Large intestine (tissue), 3 donors: ENCODE data around the gene KCNA5. TPM values are rescaled to one million over a fixed set of nuclear protein-coding genes. Genes with fewer than 3 reads are reported as not detected.

Experiments
- DNase-seq, 2 donors: peaks; one replicate each; pipeline versions ENCODE4 v3.0.0 to v3.0.0-alpha.2; 2013
- H3K27ac ChIP-seq: one replicate; pipeline ENCODE4 v1.5.1; 2013; ENCODE audit warnings: low read length
- H3K27me3 ChIP-seq: 2 replicates; pipeline ENCODE4 v1.6.1; 2013; ENCODE audit warnings: low read length; ENCODE audit not compliant: control insufficient read depth, insufficient read depth
- H3K36me3 ChIP-seq: 2 replicates; pipeline ENCODE4 v1.6.1; 2013; ENCODE audit warnings: low read length; ENCODE audit not compliant: control insufficient read depth, insufficient read depth
- H3K4me1 ChIP-seq: one replicate; pipeline ENCODE4 v1.6.1; 2013; ENCODE audit warnings: low read length; ENCODE audit not compliant: control insufficient read depth, insufficient read depth
- H3K4me3 ChIP-seq: one replicate; pipeline ENCODE4 v1.5.1; 2013; ENCODE audit warnings: low read length
- H3K9me3 ChIP-seq: one replicate; pipeline ENCODE4 v1.6.1; 2013; ENCODE audit warnings: mild to moderate bottlenecking, low read depth, low read length, moderate library complexity; ENCODE audit not compliant: control insufficient read depth
- WGBS: methylation state at CpG from one replicate; pipeline ENCODE4 v1.1.5; 2013; ENCODE audit warnings: low lambda C conversion rate; ENCODE audit not compliant: insufficient coverage; 5-methylcytosine and 5-hydroxymethylcytosine counted together
- polyA plus RNA-seq: library from polyadenylated mRNA; unstranded; fragments of 120-200 nt; gene quantifications from one replicate; pipeline ENCODE4 v1.2.1, GENCODE V29; 2013

The KCNA5 gene
- polyA plus RNA-seq, 1 donor = 0.79 TPM

DNA sequence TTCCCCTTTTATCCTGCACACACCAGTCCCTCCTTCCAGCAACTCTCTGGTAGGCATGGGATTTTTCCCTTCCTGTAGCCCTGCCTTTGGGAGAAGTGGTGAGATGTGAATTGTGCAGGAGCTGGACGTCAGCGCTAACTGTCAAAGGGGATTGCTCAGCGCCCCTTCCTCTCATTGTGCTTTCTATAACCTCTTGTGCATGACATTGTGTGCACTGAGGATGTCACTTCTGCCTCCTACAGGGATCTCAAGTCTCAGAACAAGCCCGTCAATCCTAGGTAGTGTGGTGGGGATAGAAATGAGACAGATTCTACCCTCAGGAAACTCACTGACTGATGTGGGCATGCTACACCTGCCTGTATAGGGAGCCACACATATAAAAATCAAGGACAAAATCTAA, 8.7 kb downstream of the KCNA5 start:
- no peaks in the 10 kb centered on the region for H3K36me3 ChIP-seq
- H3K27ac ChIP-seq = no peak overlapping the region
- 100% methylated on average over 1 of the region's 4 CpGs for WGBS
- no peaks in the 10 kb centered on the region for H3K4me1 ChIP-seq
- no peak for DNase-seq
- H3K27me3 ChIP-seq = peaks cover 25% of the 10 kb centered on the region
- no peak overlapping the region for H3K4me3 ChIP-seq
- no peaks in the 10 kb centered on the region for H3K9me3 ChIP-seq

DNA sequence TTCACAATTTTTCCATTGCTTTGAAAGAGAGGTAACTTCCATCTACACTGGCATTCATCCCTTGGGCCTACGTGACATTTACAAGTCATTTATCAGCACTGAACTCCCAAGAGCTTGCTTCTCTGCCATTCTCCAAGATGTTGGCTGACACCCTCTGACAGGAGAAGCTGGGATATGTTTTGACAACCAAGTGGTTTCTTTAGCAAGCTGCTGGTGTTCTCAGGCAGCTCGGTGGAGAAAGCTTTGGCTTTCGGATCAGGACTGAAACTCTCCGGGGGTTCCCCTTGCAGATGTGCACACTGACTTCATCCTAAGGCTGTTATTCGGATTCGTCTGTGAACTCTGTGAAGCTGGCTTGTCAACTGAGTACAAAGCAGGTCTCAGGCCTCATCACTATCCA, 15.7 kb downstream of the KCNA5 start:
- Histone ChIP-seq H3K27ac (no peak overlapping the region), H3K9me3 (no peaks in the 10 kb centered on the region), H3K4me1 (no peaks in the 10 kb centered on the region), H3K36me3 (no peaks in the 10 kb centered on the region), H3K4me3 (no peak overlapping the region), H3K27me3 (peaks cover 21% of the 10 kb centered on the region)
- no CpG with 5 or more reads among the region's 6 CpGs for WGBS
- DNase-seq = no peak

DNA sequence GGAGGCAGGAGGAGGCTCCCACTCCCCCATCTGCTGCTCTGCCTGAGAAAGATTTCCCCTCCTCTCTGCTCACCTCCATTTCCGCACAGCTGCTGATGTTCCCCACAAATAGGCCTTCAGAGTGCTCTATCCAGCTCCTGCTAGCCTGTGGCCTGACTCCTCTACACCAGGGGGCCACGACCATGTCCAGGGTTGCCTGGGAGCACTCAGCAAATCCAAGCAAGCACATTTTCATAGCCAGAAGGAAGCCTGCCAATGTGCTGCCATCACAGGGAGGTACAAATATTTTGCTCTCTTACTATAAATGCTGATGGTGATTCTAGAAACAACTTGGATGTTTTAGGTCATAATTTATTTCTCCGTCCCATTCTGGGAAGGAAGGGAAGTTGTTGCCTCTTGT, 17.3 kb downstream of the KCNA5 start:
- no peaks in the 10 kb centered on the region for H3K9me3 ChIP-seq
- H3K27ac ChIP-seq = no peak overlapping the region
- no peaks in the 10 kb centered on the region for H3K36me3 ChIP-seq
- no peaks in the 10 kb centered on the region for H3K4me1 ChIP-seq
- peaks cover 27% of the 10 kb centered on the region for H3K27me3 ChIP-seq
- no peak for DNase-seq
- H3K4me3 ChIP-seq = no peak overlapping the region
- 100% methylated on average over 1 of the region's 3 CpGs for WGBS

DNA sequence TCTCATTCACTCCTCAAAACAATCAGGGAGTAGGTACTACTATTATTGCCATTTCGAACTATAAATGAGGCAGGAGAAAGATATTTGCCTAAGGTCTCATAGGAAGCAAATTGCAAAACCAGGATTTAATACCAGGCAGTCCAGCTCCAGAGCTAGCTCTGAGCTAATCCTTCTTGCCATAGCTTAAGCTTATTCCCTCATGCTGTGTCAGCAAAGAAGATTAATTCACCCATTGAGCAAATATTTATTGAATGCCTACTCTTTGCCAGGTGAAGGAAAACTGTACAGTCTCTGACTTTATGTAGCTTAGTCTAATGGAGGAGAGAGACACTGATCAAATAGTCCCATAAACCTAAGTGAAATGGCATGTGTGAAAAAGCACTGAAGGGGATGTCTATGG, 19.5 kb downstream of the KCNA5 start:
- no peak overlapping the region for H3K27ac ChIP-seq
- no peaks in the 10 kb centered on the region for H3K9me3 ChIP-seq
- no peaks in the 10 kb centered on the region for H3K4me1 ChIP-seq
- H3K27me3 ChIP-seq = peaks cover 31% of the 10 kb centered on the region
- no peak for DNase-seq
- WGBS = no CpG with 5 or more reads among the region's 1 CpG
- no peaks in the 10 kb centered on the region for H3K36me3 ChIP-seq
- no peak overlapping the region for H3K4me3 ChIP-seq

DNA sequence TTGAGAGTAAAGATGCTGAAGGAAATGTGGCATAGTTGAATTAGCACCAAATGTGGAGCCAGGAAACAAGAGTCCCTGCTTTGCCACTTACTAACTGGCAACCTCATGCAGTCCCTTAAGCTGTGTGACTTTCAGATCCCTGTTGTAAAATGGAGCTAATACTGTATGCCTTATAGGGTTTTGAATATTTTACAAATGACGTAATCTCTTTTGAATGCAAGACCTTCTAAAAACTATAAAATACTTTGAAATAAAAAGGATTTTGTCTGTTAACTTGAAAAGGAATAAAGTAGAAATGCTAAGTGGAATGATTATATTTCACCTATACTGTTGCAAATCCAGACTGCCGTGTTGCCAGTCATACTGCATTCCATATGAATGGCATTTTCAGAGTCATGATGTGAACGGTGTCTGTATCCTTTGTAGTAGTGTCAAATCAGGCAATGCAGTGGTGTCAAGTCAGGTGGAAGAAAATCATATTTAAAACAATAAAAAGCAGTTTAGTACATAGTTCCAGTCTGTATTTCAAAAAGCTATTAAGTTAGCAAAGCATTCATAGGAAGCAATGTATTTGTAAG, 21.3 kb downstream of the KCNA5 start:
- Histone ChIP-seq H3K4me1 (no peaks in the 10 kb centered on the region), H3K27ac (no peak overlapping the region), H3K9me3 (no peaks in the 10 kb centered on the region), H3K27me3 (peaks cover 30% of the 10 kb centered on the region), H3K36me3 (no peaks in the 10 kb centered on the region), H3K4me3 (no peak overlapping the region)
- WGBS = 100% methylated on average over 1 of the region's 3 CpGs
- no peak for DNase-seq

DNA sequence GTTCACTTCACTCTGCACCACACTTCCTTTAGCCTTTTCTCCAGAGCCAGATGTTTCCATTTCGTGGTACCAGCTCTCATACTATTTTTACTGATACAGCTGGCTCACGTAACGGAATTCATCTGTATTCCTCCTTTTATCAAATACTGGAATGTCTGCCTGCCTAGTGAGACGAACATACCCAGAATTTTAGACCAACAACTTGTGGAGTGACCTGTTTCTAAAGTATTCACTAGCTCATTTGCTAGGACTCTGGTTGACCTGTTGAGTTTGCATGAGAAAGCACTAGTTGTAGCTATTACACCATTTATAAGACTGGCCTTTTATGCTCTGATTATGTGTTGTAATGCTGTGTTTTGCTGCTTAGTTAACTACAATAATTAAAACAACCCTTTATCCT, 22.6 kb downstream of the KCNA5 start:
- Histone ChIP-seq H3K4me1 (no peaks in the 10 kb centered on the region), H3K4me3 (no peak overlapping the region), H3K36me3 (no peaks in the 10 kb centered on the region), H3K9me3 (no peaks in the 10 kb centered on the region), H3K27ac (no peak overlapping the region), H3K27me3 (peaks cover 28% of the 10 kb centered on the region)
- DNase-seq = no peak
- 87% methylated on average over 3 of the region's 4 CpGs for WGBS

DNA sequence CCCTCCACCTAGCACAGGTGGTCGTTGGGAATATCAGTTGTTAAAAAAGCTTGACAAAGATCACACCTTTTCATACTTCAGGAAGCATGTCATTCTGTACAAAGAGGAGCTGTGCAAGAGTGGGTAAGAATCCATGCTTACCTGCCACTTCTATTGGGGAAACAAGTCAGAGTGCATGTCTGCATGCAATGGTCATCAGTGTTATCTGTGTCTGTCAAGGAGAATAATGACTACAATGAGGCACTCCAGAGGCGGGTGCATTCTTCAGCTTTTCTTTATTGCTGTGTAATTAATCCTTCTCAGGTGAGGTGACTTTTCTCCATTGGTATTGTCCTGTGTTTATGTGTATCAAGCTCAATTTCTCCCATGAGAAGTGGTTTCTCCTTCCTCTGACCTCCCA, 24.4 kb downstream of the KCNA5 start:
- H3K4me1 ChIP-seq = no peaks in the 10 kb centered on the region
- no CpG with 5 or more reads among the region's 2 CpGs for WGBS
- no peaks in the 10 kb centered on the region for H3K9me3 ChIP-seq
- H3K27me3 ChIP-seq = peaks cover 34% of the 10 kb centered on the region
- H3K27ac ChIP-seq = no peak overlapping the region
- no peaks in the 10 kb centered on the region for H3K36me3 ChIP-seq
- no peak for DNase-seq
- no peak overlapping the region for H3K4me3 ChIP-seq

DNA sequence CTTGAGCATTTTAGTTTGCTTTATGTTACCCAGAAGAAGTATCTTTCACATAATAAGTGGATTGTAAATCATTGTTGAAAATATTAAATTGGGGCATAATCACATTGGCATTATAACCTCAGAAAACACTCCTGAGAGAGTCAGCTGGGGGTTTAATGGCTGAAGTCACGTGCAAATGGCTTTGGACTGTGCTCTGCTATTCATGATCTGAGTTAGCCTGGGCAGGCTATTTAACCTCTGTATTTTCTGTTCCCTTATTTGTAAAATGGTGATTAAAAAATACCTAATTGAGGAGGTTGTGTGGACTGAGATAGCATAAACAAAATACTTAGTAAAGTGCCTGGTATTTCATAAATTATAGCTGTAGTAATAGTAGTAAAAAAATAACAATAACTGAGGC, 24.9 kb downstream of the KCNA5 start:
- no CpG with 5 or more reads among the region's 1 CpG for WGBS
- peaks cover 31% of the 10 kb centered on the region for H3K27me3 ChIP-seq
- no peak overlapping the region for H3K4me3 ChIP-seq
- H3K27ac ChIP-seq = no peak overlapping the region
- H3K9me3 ChIP-seq = no peaks in the 10 kb centered on the region
- DNase-seq = no peak
- no peaks in the 10 kb centered on the region for H3K4me1 ChIP-seq
- no peaks in the 10 kb centered on the region for H3K36me3 ChIP-seq

DNA sequence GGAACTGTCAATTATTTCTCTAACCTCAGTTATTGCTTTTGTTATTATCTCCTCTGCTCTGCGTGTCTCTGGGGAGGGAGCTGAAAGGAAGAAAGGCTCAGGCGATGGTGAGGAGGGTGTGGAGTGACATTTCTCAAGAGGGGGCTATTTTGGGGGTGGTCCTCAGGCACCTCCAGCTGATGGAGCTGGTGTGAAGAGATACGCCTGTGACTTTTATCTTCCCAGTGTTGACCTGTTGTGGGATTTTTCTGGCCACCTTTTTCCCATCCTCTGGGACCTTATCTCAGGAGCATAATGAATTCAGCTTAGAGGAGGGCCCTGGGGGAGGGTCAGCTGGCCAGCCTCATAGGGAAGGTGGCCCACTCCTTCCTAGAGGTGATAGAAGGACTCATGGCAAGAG, 26.4 kb downstream of the KCNA5 start:
- H3K9me3 ChIP-seq = no peaks in the 10 kb centered on the region
- no peaks in the 10 kb centered on the region for H3K36me3 ChIP-seq
- WGBS = no CpG with 5 or more reads among the region's 3 CpGs

DNA sequence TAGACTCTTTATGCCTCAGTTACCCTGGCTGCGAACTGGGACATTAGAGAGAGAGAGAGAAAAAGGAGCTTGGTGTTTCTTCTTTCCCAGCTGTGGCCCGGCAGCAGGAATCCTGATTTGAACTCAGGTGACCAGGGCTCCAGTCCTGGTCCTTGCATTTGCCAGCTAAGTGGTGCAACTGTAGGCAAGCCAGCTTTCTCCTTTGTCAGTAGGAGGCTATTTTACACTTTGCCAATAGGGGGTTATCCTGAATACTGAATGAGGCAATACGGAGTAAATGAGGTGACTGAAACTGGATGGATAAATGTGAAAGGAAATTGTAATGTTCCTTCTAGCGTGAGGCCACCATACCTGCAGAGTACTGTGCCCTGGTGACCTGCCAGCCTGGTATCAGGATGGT, 27.8 kb downstream of the KCNA5 start:
- no peak for DNase-seq
- Histone ChIP-seq H3K27ac (no peak overlapping the region), H3K4me1 (no peaks in the 10 kb centered on the region), H3K4me3 (no peak overlapping the region), H3K27me3 (peaks cover 22% of the 10 kb centered on the region), H3K9me3 (no peaks in the 10 kb centered on the region), H3K36me3 (no peaks in the 10 kb centered on the region)
- WGBS = no CpG with 5 or more reads among the region's 4 CpGs

More for the DNA sequence above, 26.4 kb downstream of the KCNA5 start:
- H3K27ac ChIP-seq = no peak overlapping the region
- H3K4me3 ChIP-seq = no peak overlapping the region
- no peak for DNase-seq
- H3K27me3 ChIP-seq = peaks cover 26% of the 10 kb centered on the region
- no peaks in the 10 kb centered on the region for H3K4me1 ChIP-seq

DNA sequence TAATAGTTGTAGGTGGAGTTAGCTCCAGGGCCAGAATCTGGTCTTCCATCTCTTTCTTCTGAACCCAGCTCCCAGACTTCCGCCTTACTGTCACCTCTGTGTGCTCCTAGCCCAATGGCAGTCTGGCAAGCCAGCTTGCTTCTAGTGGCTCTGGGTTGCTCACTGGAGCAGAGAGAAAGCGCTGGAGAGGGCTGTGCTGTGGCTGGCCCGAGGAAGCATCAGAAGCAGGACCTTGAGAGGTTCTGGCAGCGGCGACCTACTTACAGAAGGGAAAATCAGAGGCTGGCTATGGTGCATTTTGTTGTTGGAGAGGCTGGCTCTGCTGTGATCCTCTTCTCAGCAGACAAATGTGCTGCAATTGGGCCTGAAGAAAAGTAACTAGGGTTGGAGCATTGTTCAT, 28.6 kb downstream of the KCNA5 start:
- no peak for DNase-seq
- peaks cover 22% of the 10 kb centered on the region for H3K27me3 ChIP-seq
- H3K4me1 ChIP-seq = no peaks in the 10 kb centered on the region
- WGBS = no CpG with 5 or more reads among the region's 5 CpGs
- no peak overlapping the region for H3K4me3 ChIP-seq
- H3K27ac ChIP-seq = no peak overlapping the region
- no peaks in the 10 kb centered on the region for H3K9me3 ChIP-seq
- H3K36me3 ChIP-seq = no peaks in the 10 kb centered on the region
